SKM-1 (cell line): ENCODE results near the gene SRGAP2B.
"Not testable (repeated sequence)": the region's sequence is repeated elsewhere in the genome, so short reads cannot be mapped to it uniquely, and the experiment has no call there.

Experiments used
- DNase-seq: peaks from one replicate; lab custom pipeline; 2025; ENCODE audit not compliant: unreplicated experiment; lab: John Stamatoyannopoulos, UW

The SRGAP2B gene

GRCh38 chr1:145000074-145000742 lies 94.9 kb downstream of the SRGAP2B start:
- not testable (repeated sequence) for DNase-seq

- DNase-seq, result not testable (repeated sequence)
Measured at GRCh38 chr1:144998981-144999273, 96.2 kb downstream of the SRGAP2B start.

DNA sequence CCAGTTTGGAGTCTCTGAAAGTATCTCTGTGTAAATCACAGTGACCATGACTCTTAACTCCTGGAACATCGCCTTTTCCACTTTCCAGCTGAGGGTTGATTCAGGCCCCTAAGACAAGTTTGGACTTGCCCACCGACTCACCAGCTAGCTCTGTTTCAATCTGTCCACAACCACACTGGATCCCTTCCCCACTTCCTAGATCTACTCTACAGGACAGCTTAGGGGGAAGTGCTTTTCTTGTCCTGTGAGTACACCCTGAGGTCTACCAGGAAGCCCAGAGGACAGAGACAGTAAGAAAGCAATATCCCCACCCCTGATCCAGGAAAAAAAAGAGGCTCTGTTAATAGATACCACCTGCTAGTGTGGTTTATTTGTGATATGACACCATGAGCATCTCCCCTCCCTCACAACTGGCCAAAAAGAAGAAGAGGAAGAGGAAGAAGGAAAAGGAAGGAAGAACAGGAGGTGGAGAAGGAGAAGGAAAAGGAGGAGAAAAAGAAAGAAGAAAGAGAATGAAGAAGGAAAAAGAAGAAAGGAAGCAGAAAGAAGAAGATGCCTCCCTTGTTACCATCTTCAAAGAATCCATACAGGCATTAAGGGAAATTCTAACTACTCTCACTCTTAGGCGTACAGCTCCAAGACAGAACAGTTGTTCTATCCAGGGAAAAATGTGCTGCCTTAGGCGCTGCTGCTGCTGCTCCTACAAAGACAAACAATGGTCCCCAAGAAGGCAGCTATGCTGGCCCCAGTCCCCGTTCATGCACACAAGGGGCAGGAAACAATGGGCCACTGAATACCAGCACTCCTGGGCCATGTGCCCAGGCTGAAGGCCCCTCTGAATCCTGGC lies 96.8 kb downstream of the SRGAP2B start:
- DNase-seq, result not testable (repeated sequence)

DNA sequence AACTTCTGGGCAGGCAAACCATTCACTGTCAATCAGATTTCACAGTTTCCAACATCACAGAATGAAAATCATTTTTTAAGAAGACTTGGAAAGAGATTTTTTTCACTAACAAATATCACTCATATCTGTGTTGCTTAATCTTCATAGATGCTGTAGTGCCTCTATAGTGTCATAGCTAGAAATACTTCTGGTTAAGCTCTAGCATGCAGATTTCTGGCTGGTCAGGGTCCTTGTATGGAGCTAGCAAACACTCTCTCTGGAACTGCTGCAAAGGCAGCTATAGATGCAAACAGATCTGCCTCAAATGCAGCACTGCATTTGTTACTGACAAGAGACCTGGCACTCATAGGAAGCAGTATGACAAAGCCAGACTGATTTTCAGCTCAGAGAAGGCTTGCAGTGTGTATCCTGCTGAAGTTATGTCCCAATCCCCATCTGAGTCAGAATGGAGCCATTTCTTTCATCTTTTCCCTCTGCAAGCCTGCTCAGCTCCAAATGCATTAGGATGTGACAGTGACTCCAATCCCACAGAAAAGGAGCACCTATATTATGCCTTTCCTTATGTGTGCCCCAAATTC lies 99.2 kb downstream of the SRGAP2B start:
- DNase-seq, result not testable (repeated sequence)

DNA sequence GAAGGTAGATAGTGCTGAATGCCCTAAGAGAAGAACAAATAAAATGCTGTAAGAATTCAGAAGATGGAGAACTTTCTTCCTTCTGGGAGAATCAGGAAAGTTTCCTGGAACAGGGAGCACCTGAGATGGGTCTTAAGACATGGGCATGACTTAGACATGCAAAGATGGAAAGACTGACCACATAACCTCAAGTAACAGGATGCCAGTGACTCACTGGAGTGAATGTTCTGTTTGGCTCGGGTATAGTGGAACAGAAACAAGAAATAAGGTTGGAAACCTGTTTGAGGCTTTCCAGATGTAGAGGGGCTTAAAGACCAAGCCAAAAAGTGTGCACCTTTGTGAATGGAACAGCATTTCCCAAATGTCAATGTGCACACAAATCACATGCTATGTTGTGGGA lies 102.2 kb downstream of the SRGAP2B start:
- DNase-seq, result not testable (repeated sequence)

DNA sequence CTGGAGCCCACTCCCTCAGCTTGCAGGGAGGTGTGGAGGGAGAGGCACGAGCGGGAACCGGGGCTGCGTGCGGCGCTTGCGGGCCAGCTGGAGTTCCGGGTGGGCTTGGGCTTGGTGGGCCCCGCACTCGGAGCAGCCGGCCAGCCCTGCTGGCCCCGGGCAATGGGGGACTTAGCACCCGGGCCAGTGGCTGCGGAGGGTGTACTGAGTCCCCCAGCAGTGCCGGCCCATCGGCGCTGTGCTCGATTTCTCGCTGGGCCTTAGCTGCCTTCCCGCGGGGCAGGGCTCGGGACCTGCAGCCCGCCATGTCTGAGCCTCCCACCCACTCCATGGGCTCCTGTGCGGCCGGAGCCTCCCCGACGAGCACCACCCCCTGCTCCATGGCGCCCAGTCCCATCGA lies 104.5 kb downstream of the SRGAP2B start:
- not testable (repeated sequence) for DNase-seq

DNA sequence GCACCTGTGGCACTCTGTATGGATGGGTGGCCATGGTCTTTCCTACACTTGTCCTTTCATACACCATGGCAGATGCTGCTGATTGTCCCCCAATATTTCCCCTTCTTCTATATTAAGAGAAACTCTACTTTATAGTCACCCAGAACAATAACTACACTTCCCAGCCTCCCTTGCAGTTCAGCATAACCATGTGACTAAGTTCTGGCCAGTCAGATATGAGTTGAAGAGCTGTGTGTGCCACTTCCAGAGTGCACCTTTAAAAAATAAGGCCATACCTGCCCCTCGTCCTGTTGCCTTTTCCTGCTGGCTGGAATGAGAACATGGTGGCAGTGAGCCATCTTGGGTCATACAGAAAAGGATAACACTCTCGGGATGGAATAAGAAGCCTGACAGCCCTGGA lies 108.0 kb downstream of the SRGAP2B start:
- DNase-seq, result not testable (repeated sequence)

- DNase-seq, result not testable (repeated sequence)
Measured at GRCh38 chr1:144986171-144986860, 108.8 kb downstream of the SRGAP2B start.

GRCh38 chr1:144985550-144986170 lies 109.5 kb downstream of the SRGAP2B start:
- DNase-seq, result not testable (repeated sequence)

GRCh38 chr1:144982802-144983525 lies 112.2 kb downstream of the SRGAP2B start:
- not testable (repeated sequence) for DNase-seq

- not testable (repeated sequence) for DNase-seq
Measured at GRCh38 chr1:144981157-144981556, 114.0 kb downstream of the SRGAP2B start.

GRCh38 chr1:144979960-144980595 lies 115.0 kb downstream of the SRGAP2B start:
- not testable (repeated sequence) for DNase-seq

DNA sequence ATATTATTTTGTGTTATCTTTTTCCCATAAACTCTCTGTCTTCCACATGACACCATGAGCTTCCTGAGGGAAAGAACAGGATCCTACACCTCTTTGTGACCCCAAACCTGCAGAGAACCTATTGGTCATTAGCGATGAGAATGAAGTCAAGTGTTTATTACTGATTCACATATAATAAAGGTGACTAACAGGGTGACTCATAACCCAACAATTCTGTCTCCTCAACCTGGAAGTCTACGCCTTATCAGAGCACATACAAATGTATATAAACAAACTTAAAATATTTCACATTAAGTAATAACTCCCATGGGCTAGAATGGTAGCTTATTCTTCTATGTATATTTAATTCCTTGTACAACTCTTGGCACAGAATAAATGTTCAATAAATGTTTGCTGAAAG lies 117.3 kb downstream of the SRGAP2B start:
- not testable (repeated sequence) for DNase-seq

GRCh38 chr1:144971936-144972335 lies 123.2 kb downstream of the SRGAP2B start:
- DNase-seq, result not testable (repeated sequence)

GRCh38 chr1:144966488-144966887 lies 128.6 kb downstream of the SRGAP2B start:
- not testable (repeated sequence) for DNase-seq

DNA sequence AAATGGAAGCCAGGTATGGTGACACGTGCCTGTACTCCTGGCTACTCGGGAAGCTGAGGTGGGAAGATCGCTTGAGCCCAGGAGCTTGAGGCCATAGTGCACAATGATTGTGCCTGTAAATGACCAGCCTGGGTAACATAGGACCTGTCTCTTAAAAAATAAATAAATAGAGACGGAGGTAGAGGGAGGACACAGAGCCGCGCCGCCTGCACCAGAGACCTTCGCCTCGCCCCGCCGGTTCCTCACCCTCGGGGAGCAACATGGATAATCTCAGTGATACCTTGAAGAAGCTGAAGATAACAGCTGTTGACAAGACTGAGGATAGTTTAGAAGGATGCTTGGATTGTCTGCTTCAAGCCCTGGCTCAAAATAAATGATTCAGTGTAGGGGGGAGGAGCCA lies 130.4 kb downstream of the SRGAP2B start:
- not testable (repeated sequence) for DNase-seq

DNA sequence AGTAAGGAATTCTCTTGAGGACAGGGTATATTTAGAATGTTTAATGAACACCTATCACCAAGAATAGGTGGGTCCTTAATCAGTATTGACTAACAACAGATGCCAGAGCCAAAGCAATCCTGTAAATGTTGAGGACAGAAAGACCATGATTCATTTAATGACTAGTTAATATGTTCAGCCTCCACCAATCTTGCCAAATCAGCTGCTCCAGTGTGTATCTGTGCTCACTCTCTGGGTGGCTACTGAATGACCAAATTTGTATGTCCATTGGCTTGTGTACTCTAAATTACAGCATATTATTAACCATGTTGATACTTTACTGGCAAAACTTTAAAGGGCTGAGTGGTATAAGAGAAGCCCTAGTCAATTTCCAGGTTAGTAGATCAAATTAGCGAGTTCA lies 130.9 kb downstream of the SRGAP2B start:
- not testable (repeated sequence) for DNase-seq

DNA sequence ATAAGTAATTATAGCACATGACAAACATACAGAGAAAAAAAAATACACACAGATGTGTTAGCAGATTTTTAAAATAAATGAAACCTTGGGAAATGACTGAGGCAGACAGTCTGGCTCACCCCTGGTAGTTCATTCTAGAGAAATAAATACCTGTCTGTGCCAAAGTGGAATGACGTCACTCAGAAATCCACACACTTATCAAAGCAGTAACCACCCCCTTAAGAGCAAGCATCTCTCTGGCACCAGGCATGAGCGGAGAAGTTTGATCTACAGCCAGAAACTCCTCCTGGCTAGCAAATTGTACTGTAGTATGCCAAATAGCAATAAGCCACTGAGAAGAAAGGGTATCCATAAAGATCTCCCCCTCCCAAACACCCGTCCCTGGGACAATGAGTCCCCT lies 131.6 kb downstream of the SRGAP2B start:
- not testable (repeated sequence) for DNase-seq
